NK-92 (cell line): ENCODE data around the gene HS3ST4.

Source experiments
- DNase-seq: peaks from one replicate; lab custom pipeline; 2025; ENCODE audit not compliant: unreplicated experiment; lab: John Stamatoyannopoulos, UW

HS3ST4 gene

GRCh38 chr16:25817876-25818275, 126.1 kb downstream of the HS3ST4 start:
- DNase-seq = no peak

- no peak for DNase-seq
Measured at GRCh38 chr16:25823891-25824290, 132.1 kb downstream of the HS3ST4 start.

- DNase-seq = no peak
Measured at GRCh38 chr16:25827709-25828108, 135.9 kb downstream of the HS3ST4 start.

- DNase-seq = no peak
Measured at GRCh38 chr16:25828510-25828909, 136.8 kb downstream of the HS3ST4 start.

GRCh38 chr16:25832291-25832690, 140.5 kb downstream of the HS3ST4 start:
- DNase-seq = no peak

GRCh38 chr16:25834101-25834500, 142.3 kb downstream of the HS3ST4 start:
- DNase-seq = no peak

GRCh38 chr16:25835126-25835525, 143.4 kb downstream of the HS3ST4 start:
- DNase-seq = no peak

GRCh38 chr16:25838724-25839186, 147.0 kb downstream of the HS3ST4 start:
- DNase-seq = no peak

- no peak for DNase-seq
Measured at GRCh38 chr16:25841761-25842160, 150.0 kb downstream of the HS3ST4 start.

- DNase-seq = no peak
Measured at GRCh38 chr16:25845901-25846300, 154.1 kb downstream of the HS3ST4 start.

- no peak for DNase-seq
Measured at GRCh38 chr16:25854141-25854540, 162.4 kb downstream of the HS3ST4 start.

- no peak for DNase-seq
Measured at GRCh38 chr16:25855063-25855462, 163.3 kb downstream of the HS3ST4 start.

- no peak for DNase-seq
Measured at GRCh38 chr16:25855818-25856217, 164.1 kb downstream of the HS3ST4 start.

- no peak for DNase-seq
Measured at GRCh38 chr16:25859645-25860044, 167.9 kb downstream of the HS3ST4 start.

GRCh38 chr16:25867041-25867440, 175.3 kb downstream of the HS3ST4 start:
- no peak for DNase-seq

GRCh38 chr16:25868106-25868505, 176.3 kb downstream of the HS3ST4 start:
- DNase-seq = no peak

GRCh38 chr16:25868706-25869370, 177.1 kb downstream of the HS3ST4 start:
- DNase-seq = no peak

- no peak for DNase-seq
Measured at GRCh38 chr16:25872369-25873070, 180.8 kb downstream of the HS3ST4 start.

- DNase-seq = no peak
Measured at GRCh38 chr16:25874196-25874595, 182.4 kb downstream of the HS3ST4 start.

GRCh38 chr16:25875956-25876598, 184.3 kb downstream of the HS3ST4 start:
- no peak for DNase-seq

GRCh38 chr16:25877103-25877502, 185.3 kb downstream of the HS3ST4 start:
- no peak for DNase-seq

GRCh38 chr16:25886598-25886997, 194.8 kb downstream of the HS3ST4 start:
- no peak for DNase-seq
